ENCODE data around the gene FCER2.

The FCER2 gene

GRCh38 chr19:7718668-7719067, 16.7 kb upstream of the FCER2 start:
- H3K4me1 Mint-ChIP-seq: peaks cover 18% of the 10 kb centered on the region
- H3K9me3 Mint-ChIP-seq: no peaks in the 10 kb centered on the region
- H3K27me3 Mint-ChIP-seq: no peaks in the 10 kb centered on the region
- no peaks in the 10 kb centered on the region for H3K36me3 Mint-ChIP-seq
- H3K4me3 Mint-ChIP-seq: no peak overlapping the region
- H3K27ac Mint-ChIP-seq: no peak overlapping the region

- peaks cover 18% of the 10 kb centered on the region for H3K4me1 Mint-ChIP-seq
- H3K36me3 Mint-ChIP-seq: no peaks in the 10 kb centered on the region
- H3K27me3 Mint-ChIP-seq: no peaks in the 10 kb centered on the region
- H3K4me3 Mint-ChIP-seq: no peak overlapping the region
- no peak overlapping the region for H3K27ac Mint-ChIP-seq
- H3K9me3 Mint-ChIP-seq: no peaks in the 10 kb centered on the region
These were observed 14.8 kb upstream of the FCER2 start for GRCh38 chr19:7716762-7717161.

- Mint-ChIP-seq H3K4me3 (no peak overlapping the region), H3K27ac (no peak overlapping the region), H3K36me3 (no peaks in the 10 kb centered on the region), H3K9me3 (no peaks in the 10 kb centered on the region), H3K27me3 (no peaks in the 10 kb centered on the region), H3K4me1 (peaks cover 21% of the 10 kb centered on the region)
These were observed 13.7 kb upstream of the FCER2 start for GRCh38 chr19:7715671-7716070.

- no peak overlapping the region for H3K4me3 Mint-ChIP-seq
- peaks cover 43% of the 10 kb centered on the region for H3K4me1 Mint-ChIP-seq
- H3K27ac Mint-ChIP-seq: peak overlapping the region; percentile 30
- H3K9me3 Mint-ChIP-seq: no peaks in the 10 kb centered on the region
- no peaks in the 10 kb centered on the region for H3K36me3 Mint-ChIP-seq
- H3K27me3 Mint-ChIP-seq: no peaks in the 10 kb centered on the region
These were observed 8.7 kb upstream of the FCER2 start for GRCh38 chr19:7710616-7711015.

GRCh38 chr19:7709932-7710460, 8.1 kb upstream of the FCER2 start:
- Mint-ChIP-seq H3K27me3 (no peaks in the 10 kb centered on the region), H3K36me3 (no peaks in the 10 kb centered on the region), H3K4me1 (peaks cover 49% of the 10 kb centered on the region), H3K9me3 (no peaks in the 10 kb centered on the region), H3K27ac (no peak overlapping the region), H3K4me3 (no peak overlapping the region)

GRCh38 chr19:7706955-7707456, 5.1 kb upstream of the FCER2 start:
- Mint-ChIP-seq H3K4me3 (peak overlapping the region; percentile 81), H3K27ac (peak overlapping the region; percentile 61), H3K9me3 (no peaks in the 10 kb centered on the region), H3K4me1 (peaks cover 65% of the 10 kb centered on the region), H3K36me3 (no peaks in the 10 kb centered on the region), H3K27me3 (no peaks in the 10 kb centered on the region)

- Mint-ChIP-seq H3K9me3 (no peaks in the 10 kb centered on the region), H3K36me3 (no peaks in the 10 kb centered on the region), H3K4me1 (peaks cover 67% of the 10 kb centered on the region), H3K27me3 (no peaks in the 10 kb centered on the region), H3K4me3 (peak overlapping the region; percentile 81), H3K27ac (peak overlapping the region; percentile 86)
These were observed 4.4 kb upstream of the FCER2 start for GRCh38 chr19:7706188-7706954.

GRCh38 chr19:7705387-7706187, 3.7 kb upstream of the FCER2 start:
- no peaks in the 10 kb centered on the region for H3K27me3 Mint-ChIP-seq
- peak overlapping the region; percentile 81 for H3K4me3 Mint-ChIP-seq
- peaks cover 64% of the 10 kb centered on the region for H3K4me1 Mint-ChIP-seq
- peak overlapping the region; percentile 86 for H3K27ac Mint-ChIP-seq
- H3K36me3 Mint-ChIP-seq: no peaks in the 10 kb centered on the region
- H3K9me3 Mint-ChIP-seq: no peaks in the 10 kb centered on the region

GRCh38 chr19:7704280-7705060, 2.5 kb upstream of the FCER2 start:
- Mint-ChIP-seq H3K4me1 (peaks cover 64% of the 10 kb centered on the region), H3K27ac (peak overlapping the region; percentile 59), H3K4me3 (no peak overlapping the region), H3K9me3 (no peaks in the 10 kb centered on the region), H3K36me3 (no peaks in the 10 kb centered on the region), H3K27me3 (no peaks in the 10 kb centered on the region)

- Mint-ChIP-seq H3K27me3 (no peaks in the 10 kb centered on the region), H3K4me3 (no peak overlapping the region), H3K27ac (no peak overlapping the region), H3K9me3 (no peaks in the 10 kb centered on the region), H3K4me1 (peaks cover 63% of the 10 kb centered on the region), H3K36me3 (no peaks in the 10 kb centered on the region)
These were observed 1.4 kb upstream of the FCER2 start for GRCh38 chr19:7703332-7703731.

- H3K27me3 Mint-ChIP-seq: no peaks in the 10 kb centered on the region
- H3K4me1 Mint-ChIP-seq: peaks cover 51% of the 10 kb centered on the region
- no peak overlapping the region for H3K27ac Mint-ChIP-seq
- no peak overlapping the region for H3K4me3 Mint-ChIP-seq
- H3K36me3 Mint-ChIP-seq: no peaks in the 10 kb centered on the region
- H3K9me3 Mint-ChIP-seq: no peaks in the 10 kb centered on the region
These were observed 780 bp downstream of the FCER2 start for GRCh38 chr19:7701049-7701653.

GRCh38 chr19:7699417-7700401, 2.2 kb downstream of the FCER2 start:
- H3K9me3 Mint-ChIP-seq: no peaks in the 10 kb centered on the region

GRCh38 chr19:7699003-7699402, 2.9 kb downstream of the FCER2 start:
- H3K27ac Mint-ChIP-seq: peak overlapping the region; percentile 31

More at GRCh38 chr19:7699417-7700401, 2.2 kb downstream of the FCER2 start:
- Mint-ChIP-seq H3K4me3 (no peak overlapping the region), H3K27me3 (no peaks in the 10 kb centered on the region), H3K27ac (peak overlapping the region; percentile 31), H3K4me1 (peaks cover 36% of the 10 kb centered on the region), H3K36me3 (no peaks in the 10 kb centered on the region)

GRCh38 chr19:7698583-7698982, 3.3 kb downstream of the FCER2 start:
- H3K4me1 Mint-ChIP-seq: peaks cover 25% of the 10 kb centered on the region
- H3K36me3 Mint-ChIP-seq: no peaks in the 10 kb centered on the region
- H3K4me3 Mint-ChIP-seq: no peak overlapping the region
- H3K27me3 Mint-ChIP-seq: no peaks in the 10 kb centered on the region
- H3K27ac Mint-ChIP-seq: no peak overlapping the region
- H3K9me3 Mint-ChIP-seq: no peaks in the 10 kb centered on the region

More at GRCh38 chr19:7699003-7699402, 2.9 kb downstream of the FCER2 start:
- Mint-ChIP-seq H3K4me3 (no peak overlapping the region), H3K36me3 (no peaks in the 10 kb centered on the region), H3K9me3 (no peaks in the 10 kb centered on the region), H3K4me1 (peaks cover 29% of the 10 kb centered on the region), H3K27me3 (no peaks in the 10 kb centered on the region)
